ENCODE results near the gene PDCD1LG2.

GRCh38 chr9:5592904-5593303, 82.6 kb downstream of the PDCD1LG2 start:
- no peak for TF ChIP-seq POLR2AphosphoS5 (IDR thresholded peaks at IDR 0.05; ENCODE audit: low read depth)
- TF ChIP-seq CTCF (conservative IDR thresholded peaks at IDR 0.05; ENCODE audit: low read depth in 2 of 2), result no peak
- TF ChIP-seq CREB1 (CRISPR knock-in tag; IDR thresholded peaks at IDR 0.05; ENCODE audit: low read depth), result no peak
- no peak for TF ChIP-seq EZH2 (IDR thresholded peaks at IDR 0.05; ENCODE audit: low read depth, unreplicated experiment)
- no peak for TF ChIP-seq JUNB (IDR thresholded peaks at IDR 0.05; ENCODE audit: unreplicated experiment)
- no peak for TF ChIP-seq ZNF114 (CRISPR knock-in tag; IDR thresholded peaks at IDR 0.05)
- no peak for TF ChIP-seq ETS1 (IDR thresholded peaks at IDR 0.05)
- TF ChIP-seq, protein P1, sequence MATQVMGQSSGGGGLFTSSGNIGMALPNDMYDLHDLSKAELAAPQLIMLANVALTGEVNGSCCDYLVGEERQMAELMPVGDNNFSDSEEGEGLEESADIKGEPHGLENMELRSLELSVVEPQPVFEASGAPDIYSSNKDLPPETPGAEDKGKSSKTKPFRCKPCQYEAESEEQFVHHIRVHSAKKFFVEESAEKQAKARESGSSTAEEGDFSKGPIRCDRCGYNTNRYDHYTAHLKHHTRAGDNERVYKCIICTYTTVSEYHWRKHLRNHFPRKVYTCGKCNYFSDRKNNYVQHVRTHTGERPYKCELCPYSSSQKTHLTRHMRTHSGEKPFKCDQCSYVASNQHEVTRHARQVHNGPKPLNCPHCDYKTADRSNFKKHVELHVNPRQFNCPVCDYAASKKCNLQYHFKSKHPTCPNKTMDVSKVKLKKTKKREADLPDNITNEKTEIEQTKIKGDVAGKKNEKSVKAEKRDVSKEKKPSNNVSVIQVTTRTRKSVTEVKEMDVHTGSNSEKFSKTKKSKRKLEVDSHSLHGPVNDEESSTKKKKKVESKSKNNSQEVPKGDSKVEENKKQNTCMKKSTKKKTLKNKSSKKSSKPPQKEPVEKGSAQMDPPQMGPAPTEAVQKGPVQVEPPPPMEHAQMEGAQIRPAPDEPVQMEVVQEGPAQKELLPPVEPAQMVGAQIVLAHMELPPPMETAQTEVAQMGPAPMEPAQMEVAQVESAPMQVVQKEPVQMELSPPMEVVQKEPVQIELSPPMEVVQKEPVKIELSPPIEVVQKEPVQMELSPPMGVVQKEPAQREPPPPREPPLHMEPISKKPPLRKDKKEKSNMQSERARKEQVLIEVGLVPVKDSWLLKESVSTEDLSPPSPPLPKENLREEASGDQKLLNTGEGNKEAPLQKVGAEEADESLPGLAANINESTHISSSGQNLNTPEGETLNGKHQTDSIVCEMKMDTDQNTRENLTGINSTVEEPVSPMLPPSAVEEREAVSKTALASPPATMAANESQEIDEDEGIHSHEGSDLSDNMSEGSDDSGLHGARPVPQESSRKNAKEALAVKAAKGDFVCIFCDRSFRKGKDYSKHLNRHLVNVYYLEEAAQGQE (IDR thresholded peaks at IDR 0.05; ENCODE audit: unreplicated experiment), result no peak
- TF ChIP-seq EZH2phosphoT487 (IDR thresholded peaks at IDR 0.05; ENCODE audit: unreplicated experiment), result no peak
- no peak for TF ChIP-seq NANOG (IDR thresholded peaks at IDR 0.05; ENCODE audit: borderline replicate concordance)
- TF ChIP-seq ZNF331 (CRISPR knock-in tag; IDR thresholded peaks at IDR 0.05; ENCODE audit: low read depth), result no peak
- no peak for TF ChIP-seq STAT1 (IDR thresholded peaks at IDR 0.05; ENCODE audit: unreplicated experiment)

Data from GM23338 (cell line).